ENCODE data around the gene CCN6. TPM values are rescaled to one million over a fixed set of nuclear protein-coding genes. Genes with fewer than 3 reads are reported as not detected.
"Not testable (repeated sequence)": the region's sequence is repeated elsewhere in the genome, so short reads cannot be mapped to it uniquely, and the experiment has no call there.

Gene CCN6
- total RNA-seq, 1 donor from 2014 or later: not detected

- Mint-ChIP-seq H3K36me3 (ENCODE audit: unreplicated experiment) (no peaks in the 10 kb centered on the region), H3K27ac (ENCODE audit: unreplicated experiment) (peak overlapping the region; percentile 91), H3K27me3 (ENCODE audit: unreplicated experiment) (no peaks in the 10 kb centered on the region), H3K9me3 (ENCODE audit: unreplicated experiment) (no peaks in the 10 kb centered on the region), H3K4me3 (ENCODE audit: unreplicated experiment) (peak overlapping the region; percentile 89), H3K4me1 (ENCODE audit: unreplicated experiment) (peaks cover 21% of the 10 kb centered on the region)
- TF ChIP-seq CTCF (IDR thresholded peaks at IDR 0.05): peak; percentile 95
- DNase-seq (ENCODE audit: extremely low spot score, unreplicated experiment): peak; percentile 94
These were observed 10.6 kb upstream of the CCN6 start for GRCh38 chr6:112043032-112044007.

- no peak for TF ChIP-seq CTCF (IDR thresholded peaks at IDR 0.05)
- no peak overlapping the region for H3K27ac Mint-ChIP-seq (ENCODE audit: unreplicated experiment)
- no peak for DNase-seq (ENCODE audit: extremely low spot score, unreplicated experiment)
- no peaks in the 10 kb centered on the region for H3K27me3 Mint-ChIP-seq (ENCODE audit: unreplicated experiment)
- H3K36me3 Mint-ChIP-seq (ENCODE audit: unreplicated experiment): no peaks in the 10 kb centered on the region
- H3K4me3 Mint-ChIP-seq (ENCODE audit: unreplicated experiment): no peak overlapping the region
- peaks cover 13% of the 10 kb centered on the region for H3K4me1 Mint-ChIP-seq (ENCODE audit: unreplicated experiment)
- no peaks in the 10 kb centered on the region for H3K9me3 Mint-ChIP-seq (ENCODE audit: unreplicated experiment)
These were observed 9.7 kb upstream of the CCN6 start for GRCh38 chr6:112044196-112044595.

GRCh38 chr6:112044856-112045255 lies 9.0 kb upstream of the CCN6 start:
- Mint-ChIP-seq H3K4me3 (ENCODE audit: unreplicated experiment) (no peak overlapping the region), H3K27me3 (ENCODE audit: unreplicated experiment) (no peaks in the 10 kb centered on the region), H3K4me1 (ENCODE audit: unreplicated experiment) (peaks cover 13% of the 10 kb centered on the region), H3K36me3 (ENCODE audit: unreplicated experiment) (no peaks in the 10 kb centered on the region), H3K27ac (ENCODE audit: unreplicated experiment) (no peak overlapping the region), H3K9me3 (ENCODE audit: unreplicated experiment) (no peaks in the 10 kb centered on the region)
- no peak for TF ChIP-seq CTCF (IDR thresholded peaks at IDR 0.05)
- no peak for DNase-seq (ENCODE audit: extremely low spot score, unreplicated experiment)

GRCh38 chr6:112047523-112047922 lies 6.4 kb upstream of the CCN6 start:
- not testable (repeated sequence) for H3K27me3 Mint-ChIP-seq (ENCODE audit: unreplicated experiment); H3K36me3 Mint-ChIP-seq (ENCODE audit: unreplicated experiment); H3K4me1 Mint-ChIP-seq (ENCODE audit: unreplicated experiment); DNase-seq (ENCODE audit: extremely low spot score, unreplicated experiment); H3K27ac Mint-ChIP-seq (ENCODE audit: unreplicated experiment); H3K9me3 Mint-ChIP-seq (ENCODE audit: unreplicated experiment); H3K4me3 Mint-ChIP-seq (ENCODE audit: unreplicated experiment)

- Mint-ChIP-seq H3K9me3 (ENCODE audit: unreplicated experiment) (no peaks in the 10 kb centered on the region), H3K4me3 (ENCODE audit: unreplicated experiment) (no peak overlapping the region), H3K4me1 (ENCODE audit: unreplicated experiment) (peaks cover 4% of the 10 kb centered on the region), H3K36me3 (ENCODE audit: unreplicated experiment) (no peaks in the 10 kb centered on the region), H3K27me3 (ENCODE audit: unreplicated experiment) (peaks cover 3% of the 10 kb centered on the region), H3K27ac (ENCODE audit: unreplicated experiment) (no peak overlapping the region)
- no peak for DNase-seq (ENCODE audit: extremely low spot score, unreplicated experiment)
- no peak for TF ChIP-seq CTCF (IDR thresholded peaks at IDR 0.05)
These were observed 4.7 kb upstream of the CCN6 start for GRCh38 chr6:112049026-112049799.
